ENCODE data around the gene RHCE. TPM values are rescaled to one million over a fixed set of nuclear protein-coding genes. Genes with fewer than 3 reads are reported as not detected.
"Not testable (repeated sequence)": the region's sequence is repeated elsewhere in the genome, so short reads cannot be mapped to it uniquely, and the experiment has no call there.

Gene RHCE
- total RNA-seq, 1 donor from 2014 or later: not detected

- no peak for DNase-seq (ENCODE audit: low read depth)
- H3K4me3 ChIP-seq (ENCODE audit: low read depth, low read length): no peak overlapping the region
- TF ChIP-seq CTCF (conservative IDR thresholded peaks at IDR 0.05; ENCODE audit: low read depth, low read length): no peak
These were observed 51.4 kb downstream of the RHCE start for GRCh38 chr1:25369241-25369640.

- H3K4me3 ChIP-seq (ENCODE audit: low read depth, low read length); DNase-seq (ENCODE audit: low read depth): not testable (repeated sequence)
These were observed 57.7 kb downstream of the RHCE start for GRCh38 chr1:25362634-25363559.

GRCh38 chr1:25361901-25362300 lies 58.7 kb downstream of the RHCE start:
- TF ChIP-seq CTCF (conservative IDR thresholded peaks at IDR 0.05; ENCODE audit: low read depth, low read length): no peak
- no peak overlapping the region for H3K4me3 ChIP-seq (ENCODE audit: low read depth, low read length)
- no peak for DNase-seq (ENCODE audit: low read depth)

- no peak for TF ChIP-seq CTCF (conservative IDR thresholded peaks at IDR 0.05; ENCODE audit: low read depth, low read length)
- DNase-seq (ENCODE audit: low read depth): no peak
- no peak overlapping the region for H3K4me3 ChIP-seq (ENCODE audit: low read depth, low read length)
These were observed 59.7 kb downstream of the RHCE start for GRCh38 chr1:25360596-25361581.

GRCh38 chr1:25356848-25357247 lies 63.8 kb downstream of the RHCE start:
- DNase-seq (ENCODE audit: low read depth): no peak
- no peak overlapping the region for H3K4me3 ChIP-seq (ENCODE audit: low read depth, low read length)
- no peak for TF ChIP-seq CTCF (conservative IDR thresholded peaks at IDR 0.05; ENCODE audit: low read depth, low read length)

GRCh38 chr1:25356441-25356840 lies 64.2 kb downstream of the RHCE start:
- no peak for TF ChIP-seq CTCF (conservative IDR thresholded peaks at IDR 0.05; ENCODE audit: low read depth, low read length)
- no peak overlapping the region for H3K4me3 ChIP-seq (ENCODE audit: low read depth, low read length)
- no peak for DNase-seq (ENCODE audit: low read depth)

- no peak for TF ChIP-seq CTCF (conservative IDR thresholded peaks at IDR 0.05; ENCODE audit: low read depth, low read length)
- DNase-seq (ENCODE audit: low read depth): no peak
- no peak overlapping the region for H3K4me3 ChIP-seq (ENCODE audit: low read depth, low read length)
These were observed 64.7 kb downstream of the RHCE start for GRCh38 chr1:25355841-25356395.
